ENCODE measurements around the gene FANCF. TPM values are rescaled to one million over a fixed set of nuclear protein-coding genes. Genes with fewer than 3 reads are reported as not detected.

The FANCF gene
- total RNA-seq, 1 experiment from 2014 or later, result 23.0 TPM

Other genes starting within 250 kb of the FANCF start
- 1.8 to 3.0 TPM (median 2.4 TPM) in 3 replicates for gene GAS2, start 40.8 kb upstream of the FANCF start, total RNA-seq (2021)
- gene SVIP, start 204.0 kb upstream of the FANCF start, total RNA-seq (2021), result 8.1 to 10.9 TPM (median 9.1 TPM) in 3 replicates
- not detected in 3 replicates for gene CCDC179, start 234.7 kb upstream of the FANCF start, total RNA-seq (2021)